ENCODE measurements around the gene UGT1A6.
"Not testable (repeated sequence)": the region's sequence is repeated elsewhere in the genome, so short reads cannot be mapped to it uniquely, and the experiment has no call there.

UGT1A6 gene

GRCh38 chr2:233692648-233693047 is at the start of gene UGT1A6:
TSS of gene UGT1A6 (plus strand) at chr2:233692890. CDS start at chr2:233693005, 115 bp downstream.
- DNase-seq (ENCODE audit: low read depth in 2 of 2), result no peak

- no peak for DNase-seq (ENCODE audit: low read depth in 2 of 2)
Measured at GRCh38 chr2:233643128-233643527, 49.6 kb upstream of the UGT1A6 start.

- not testable (repeated sequence) for DNase-seq (ENCODE audit: low read depth in 2 of 2)
Measured at GRCh38 chr2:233646033-233646432, 46.7 kb upstream of the UGT1A6 start.

- DNase-seq (ENCODE audit: low read depth in 2 of 2), result no peak
Measured at GRCh38 chr2:233650981-233651380, 41.7 kb upstream of the UGT1A6 start.

- no peak for DNase-seq (ENCODE audit: low read depth in 2 of 2)
Measured at GRCh38 chr2:233651430-233651829, 41.3 kb upstream of the UGT1A6 start.

- DNase-seq (ENCODE audit: low read depth in 2 of 2), result no peak
Measured at GRCh38 chr2:233654501-233654900, 38.2 kb upstream of the UGT1A6 start.

GRCh38 chr2:233655043-233655442 is 37.6 kb upstream of the UGT1A6 start:
- DNase-seq (ENCODE audit: low read depth in 2 of 2), result no peak

- not testable (repeated sequence) for DNase-seq (ENCODE audit: low read depth in 2 of 2)
Measured at GRCh38 chr2:233655943-233656342, 36.7 kb upstream of the UGT1A6 start.

- DNase-seq (ENCODE audit: low read depth in 2 of 2), result no peak
Measured at GRCh38 chr2:233656443-233656842, 36.2 kb upstream of the UGT1A6 start.

GRCh38 chr2:233658610-233659009 is 34.1 kb upstream of the UGT1A6 start:
- DNase-seq (ENCODE audit: low read depth in 2 of 2), result no peak

GRCh38 chr2:233663911-233664310 is 28.8 kb upstream of the UGT1A6 start:
- DNase-seq (ENCODE audit: low read depth in 2 of 2), result no peak

- no peak for DNase-seq (ENCODE audit: low read depth in 2 of 2)
Measured at GRCh38 chr2:233668605-233669260, 24.0 kb upstream of the UGT1A6 start.

GRCh38 chr2:233671290-233672161 is 21.2 kb upstream of the UGT1A6 start, which contains the start of gene UGT1A9:
TSS of gene UGT1A9 (plus strand) at chr2:233671898. CDS start at chr2:233671935, 37 bp downstream.
- DNase-seq (ENCODE audit: low read depth in 2 of 2), result no peak

- DNase-seq (ENCODE audit: low read depth in 2 of 2), result no peak
Measured at GRCh38 chr2:233672886-233673285, 19.8 kb upstream of the UGT1A6 start.

- no peak for DNase-seq (ENCODE audit: low read depth in 2 of 2)
Measured at GRCh38 chr2:233673896-233674295, 18.8 kb upstream of the UGT1A6 start.

- DNase-seq (ENCODE audit: low read depth in 2 of 2), result no peak
Measured at GRCh38 chr2:233674314-233674713, 18.4 kb upstream of the UGT1A6 start.

GRCh38 chr2:233674995-233675394 is 17.7 kb upstream of the UGT1A6 start:
- DNase-seq (ENCODE audit: low read depth in 2 of 2), result no peak

- no peak for DNase-seq (ENCODE audit: low read depth in 2 of 2)
Measured at GRCh38 chr2:233676046-233676445, 16.6 kb upstream of the UGT1A6 start.

- no peak for DNase-seq (ENCODE audit: low read depth in 2 of 2)
Measured at GRCh38 chr2:233679196-233679595, 13.5 kb upstream of the UGT1A6 start.

GRCh38 chr2:233680361-233681045 is 12.2 kb upstream of the UGT1A6 start:
- DNase-seq (ENCODE audit: low read depth in 2 of 2), result no peak

GRCh38 chr2:233681521-233682099 is 11.1 kb upstream of the UGT1A6 start, which contains the start of gene UGT1A7:
TSS of gene UGT1A7 (plus strand) at chr2:233681901. CDS start at chr2:233681938, 37 bp downstream.
- no peak for DNase-seq (ENCODE audit: low read depth in 2 of 2)

- no peak for DNase-seq (ENCODE audit: low read depth in 2 of 2)
Measured at GRCh38 chr2:233684640-233685039, 8.1 kb upstream of the UGT1A6 start.

Measured in fibroblast of skin of left quadriceps (primary cell).